ENCODE data around the gene CADPS.

DNA sequence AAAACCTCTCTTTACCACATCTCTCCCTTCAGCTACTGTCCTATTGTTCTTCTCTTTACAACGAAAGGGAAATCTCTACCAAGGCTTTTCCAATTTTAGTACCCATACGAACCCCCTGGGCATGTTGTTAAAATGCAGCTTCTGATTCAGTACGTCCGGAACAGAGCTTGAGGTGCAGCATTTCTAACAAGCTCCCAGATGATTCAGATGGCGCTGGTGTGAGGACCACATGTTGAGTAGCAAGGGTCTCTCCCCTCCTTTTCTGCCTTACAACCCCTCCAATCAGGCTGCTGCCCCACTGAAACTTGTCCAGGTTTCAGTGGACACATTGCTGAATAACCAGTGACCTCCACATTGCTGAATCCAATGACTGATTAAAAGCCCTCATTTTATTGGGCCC lies 324.8 kb downstream of the CADPS start:
- no peak for TF ChIP-seq RXRA (IDR thresholded peaks at IDR 0.05; ENCODE audit: borderline replicate concordance, low read depth)
- no peak for TF ChIP-seq EZH2phosphoT487 (IDR thresholded peaks at IDR 0.05; ENCODE audit: borderline replicate concordance, low read depth)
- no peak for TF ChIP-seq GABPA (IDR thresholded peaks at IDR 0.05; ENCODE audit: low read depth)
- TF ChIP-seq POLR2AphosphoS5 (IDR thresholded peaks at IDR 0.05; ENCODE audit: low read depth, low read length) = no peak
- TF ChIP-seq, protein P1, sequence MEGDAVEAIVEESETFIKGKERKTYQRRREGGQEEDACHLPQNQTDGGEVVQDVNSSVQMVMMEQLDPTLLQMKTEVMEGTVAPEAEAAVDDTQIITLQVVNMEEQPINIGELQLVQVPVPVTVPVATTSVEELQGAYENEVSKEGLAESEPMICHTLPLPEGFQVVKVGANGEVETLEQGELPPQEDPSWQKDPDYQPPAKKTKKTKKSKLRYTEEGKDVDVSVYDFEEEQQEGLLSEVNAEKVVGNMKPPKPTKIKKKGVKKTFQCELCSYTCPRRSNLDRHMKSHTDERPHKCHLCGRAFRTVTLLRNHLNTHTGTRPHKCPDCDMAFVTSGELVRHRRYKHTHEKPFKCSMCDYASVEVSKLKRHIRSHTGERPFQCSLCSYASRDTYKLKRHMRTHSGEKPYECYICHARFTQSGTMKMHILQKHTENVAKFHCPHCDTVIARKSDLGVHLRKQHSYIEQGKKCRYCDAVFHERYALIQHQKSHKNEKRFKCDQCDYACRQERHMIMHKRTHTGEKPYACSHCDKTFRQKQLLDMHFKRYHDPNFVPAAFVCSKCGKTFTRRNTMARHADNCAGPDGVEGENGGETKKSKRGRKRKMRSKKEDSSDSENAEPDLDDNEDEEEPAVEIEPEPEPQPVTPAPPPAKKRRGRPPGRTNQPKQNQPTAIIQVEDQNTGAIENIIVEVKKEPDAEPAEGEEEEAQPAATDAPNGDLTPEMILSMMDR (IDR thresholded peaks at IDR 0.05) = no peak
- TF ChIP-seq TCF12 (IDR thresholded peaks at IDR 0.05) = no peak

All from SK-N-SH (cell line).